HEK293T (cell line): Measurements from ENCODE around the gene TMEM242.

ENCODE experiments used
- BHLHE40 ChIP-seq: fragments of 450-650 bp; IDR thresholded peaks from 2 replicates; pipeline ENCODE4 v1.6.1; 2016; ENCODE audit warnings: mild to moderate bottlenecking, moderate library complexity, borderline replicate concordance
- CTBP1 ChIP-seq: fragments of 450-650 bp; IDR thresholded peaks from 2 replicates; pipeline ENCODE4 v1.6.1; 2016; ENCODE audit warnings: borderline replicate concordance
- FOXA1 ChIP-seq: fragments of 450-650 bp; IDR thresholded peaks from 2 replicates; pipeline ENCODE4 v1.6.1; 2016; ENCODE audit warnings: mild to moderate bottlenecking
- HDGF ChIP-seq: fragments of 450-650 bp; IDR thresholded peaks from 2 replicates; pipeline ENCODE4 v1.6.1; 2017; ENCODE audit warnings: antibody characterized with exemption, borderline replicate concordance
- SP1 ChIP-seq: fragments of 450-650 bp; IDR thresholded peaks from 2 replicates; pipeline ENCODE4 v1.6.1; 2017
- TARDBP ChIP-seq: fragments of 450-650 bp; IDR thresholded peaks from 2 replicates; pipeline ENCODE4 v1.6.1; 2016

DNA sequence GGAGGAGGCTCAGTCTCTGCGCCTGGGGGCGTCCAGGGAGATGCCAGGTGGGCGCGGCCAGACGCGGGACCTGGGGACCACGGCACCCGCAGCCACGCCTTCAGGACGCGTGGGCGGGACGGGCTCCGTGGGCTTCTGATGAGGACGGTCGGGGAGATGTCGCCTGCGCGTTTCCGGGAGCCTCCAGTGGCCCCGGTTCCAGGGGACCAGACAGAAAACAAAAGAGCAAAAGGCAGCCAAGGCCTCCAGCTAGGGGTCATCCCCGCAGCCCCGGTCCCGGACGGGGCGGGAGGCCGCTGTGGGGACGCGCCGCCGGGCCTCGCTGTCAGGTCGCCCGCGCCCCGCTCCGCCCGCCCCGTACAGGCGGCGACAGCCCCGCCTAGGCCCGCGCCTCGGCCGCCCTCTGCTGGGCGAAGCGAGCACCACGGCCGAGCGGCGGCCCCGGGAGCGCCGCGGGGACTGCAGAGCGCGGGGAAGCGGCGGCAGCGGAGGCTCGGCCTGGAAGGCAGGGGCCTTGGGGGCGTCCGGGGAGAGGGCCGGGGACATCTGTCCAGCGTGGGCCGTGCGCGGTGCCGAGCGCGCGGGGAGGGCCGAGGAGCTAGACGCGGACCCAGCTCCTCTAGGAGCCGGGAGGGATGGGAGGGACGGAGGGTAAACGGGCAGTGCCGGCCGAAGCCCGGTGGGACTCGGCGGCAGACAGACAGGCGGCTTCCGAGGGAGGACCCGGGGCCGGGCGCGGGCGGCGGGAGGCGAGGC is 48.7 kb downstream of the TMEM242 start:
- TF ChIP-seq CTBP1 (no peak), TARDBP (no peak), FOXA1 (no peak), HDGF (no peak), SP1 (no peak), BHLHE40 (no peak)
